Frontal cortex (tissue), 4 donors: ENCODE measurements around the gene SSX7. TPM values are rescaled to one million over a fixed set of nuclear protein-coding genes. Genes with fewer than 3 reads are reported as not detected.
"Not testable (repeated sequence)": the region's sequence is repeated elsewhere in the genome, so short reads cannot be mapped to it uniquely, and the experiment has no call there.

Source experiments
- DNase-seq, 2 donors: peaks; one replicate each; pipeline ENCODE4 v3.0.0; 2012; ENCODE audit warnings: low spot score in 2 of 2
- FAIRE-seq: peaks from 2 replicates; lab custom pipeline; 2012; peaks lifted over from hg19 to GRCh38; lab: Jason Lieb, UNC
- small RNA-seq: library from RNA; depleted of rRNA; stranded (forward); fragments of <200 nt; gene quantifications from one replicate; pipeline ENCODE3, GENCODE V24; 2014
- total RNA-seq: library from RNA; depleted of rRNA; stranded (reverse); fragments of >200 nt; gene quantifications from one replicate; pipeline ENCODE4 v1.2.3, GENCODE V29; 2014
- donor health status: control.
- donor health status: control.
- donor health status: control.

The SSX7 gene, protein sequence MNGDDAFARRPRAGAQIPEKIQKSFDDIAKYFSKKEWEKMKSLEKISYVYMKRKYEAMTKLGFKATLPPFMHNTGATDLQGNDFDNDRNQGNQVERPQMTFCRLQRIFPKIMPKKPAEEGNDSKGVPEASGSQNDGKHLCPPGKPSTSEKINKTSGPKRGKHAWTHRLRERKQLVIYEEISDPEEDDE
- total RNA-seq, result not detected

DNA sequence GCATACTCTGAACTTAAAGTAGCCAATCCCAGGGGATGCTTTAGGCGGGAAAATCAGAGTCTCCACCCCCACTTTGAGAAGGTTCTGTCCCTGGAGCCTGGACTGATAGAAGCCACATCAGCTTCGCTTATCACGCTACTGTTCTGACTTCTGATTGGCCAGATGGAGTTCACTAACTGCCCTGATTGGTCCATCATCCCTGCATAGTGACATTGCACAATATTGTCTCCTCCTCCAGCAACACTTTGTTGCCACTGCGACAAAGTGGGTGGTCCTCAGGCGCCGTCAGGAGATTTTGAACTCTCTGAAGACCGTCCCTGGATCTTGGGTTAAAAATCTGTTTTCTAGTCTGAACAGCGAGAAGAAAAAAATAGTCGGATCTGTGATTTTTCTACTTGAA lies at the start of gene SSX7:
SSX7 (minus strand) TSS at position 101 of the 400 bp plus-strand sequence. CDS start 1,428 bp downstream, outside the sequence.
- not testable (repeated sequence) for FAIRE-seq, DNase-seq

DNA sequence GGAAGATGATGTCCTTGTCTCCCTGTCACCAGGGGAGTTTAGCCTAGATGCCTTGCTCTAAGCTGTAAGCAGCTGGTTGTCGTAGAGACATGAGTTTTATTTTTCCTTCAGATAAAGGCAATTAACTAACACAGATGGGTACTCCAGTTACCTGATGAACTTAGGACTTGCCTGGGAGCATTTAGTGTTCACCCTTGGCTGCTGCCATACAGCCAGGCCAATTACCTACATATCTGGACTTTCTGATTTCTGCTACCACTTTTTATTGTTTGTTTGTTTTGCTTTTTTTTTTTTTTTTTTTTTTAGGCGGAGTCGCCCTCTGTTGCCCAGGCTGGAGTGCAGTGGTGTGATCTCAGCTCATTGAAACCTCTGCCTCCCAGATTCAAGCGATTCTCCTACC lies 37.3 kb upstream of the SSX7 start:
- DNase-seq, FAIRE-seq: not testable (repeated sequence)

- DNase-seq, FAIRE-seq: not testable (repeated sequence)
Measured at GRCh38 chrX:52662218-52662617, 7.5 kb upstream of the SSX7 start.

- FAIRE-seq, DNase-seq: not testable (repeated sequence)
Measured at GRCh38 chrX:52655475-52655874, 775 bp upstream of the SSX7 start.

DNA sequence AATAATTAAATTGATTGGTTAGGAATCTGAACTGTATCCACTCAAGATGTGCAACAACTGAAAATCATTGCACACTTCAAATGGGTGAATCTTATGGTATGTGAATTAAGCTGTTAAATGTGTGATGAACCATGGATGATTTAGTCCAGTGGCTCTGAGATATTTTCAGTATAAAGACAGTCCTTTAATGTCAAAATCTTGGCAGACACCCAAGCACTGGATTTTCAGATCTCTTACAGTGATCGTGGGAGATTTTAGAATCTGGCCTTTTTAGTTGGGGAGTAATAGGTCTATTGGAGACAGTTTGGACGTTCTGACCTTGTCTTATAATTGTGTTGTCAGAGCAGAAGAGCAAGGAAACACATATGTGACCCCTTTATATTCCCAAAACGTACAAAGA lies 4.0 kb downstream of the SSX7 start:
- not testable (repeated sequence) for DNase-seq, FAIRE-seq

GRCh38 chrX:52648956-52649355 lies 5.7 kb downstream of the SSX7 start:
- FAIRE-seq, DNase-seq: not testable (repeated sequence)

DNA sequence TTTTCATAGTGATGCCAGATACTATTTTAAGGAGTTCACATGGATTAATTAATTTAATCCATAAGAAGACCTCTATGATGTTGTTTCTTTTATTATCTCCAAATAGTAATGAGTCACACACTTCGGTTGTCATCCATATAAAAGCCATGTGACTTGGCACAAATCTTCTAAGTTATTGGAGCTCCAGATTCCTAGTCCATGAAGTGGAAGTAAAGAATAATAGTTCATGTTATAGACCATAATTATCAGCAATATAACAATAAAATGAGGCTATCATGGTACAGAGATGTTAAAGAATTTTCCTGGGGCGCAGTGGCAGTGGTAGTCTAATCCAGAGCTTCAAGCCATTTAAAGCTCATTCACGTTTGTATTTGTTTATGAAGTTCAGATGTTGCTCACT lies 26.2 kb downstream of the SSX7 start:
- not testable (repeated sequence) for FAIRE-seq

GRCh38 chrX:52620661-52621060 lies 34.0 kb downstream of the SSX7 start:
- not testable (repeated sequence) for DNase-seq, FAIRE-seq

More for the DNA sequence above, 26.2 kb downstream of the SSX7 start:
- DNase-seq, result not testable (repeated sequence)

GRCh38 chrX:52608961-52609360 lies 45.7 kb downstream of the SSX7 start:
- no peak for FAIRE-seq
- no peak for DNase-seq

DNA sequence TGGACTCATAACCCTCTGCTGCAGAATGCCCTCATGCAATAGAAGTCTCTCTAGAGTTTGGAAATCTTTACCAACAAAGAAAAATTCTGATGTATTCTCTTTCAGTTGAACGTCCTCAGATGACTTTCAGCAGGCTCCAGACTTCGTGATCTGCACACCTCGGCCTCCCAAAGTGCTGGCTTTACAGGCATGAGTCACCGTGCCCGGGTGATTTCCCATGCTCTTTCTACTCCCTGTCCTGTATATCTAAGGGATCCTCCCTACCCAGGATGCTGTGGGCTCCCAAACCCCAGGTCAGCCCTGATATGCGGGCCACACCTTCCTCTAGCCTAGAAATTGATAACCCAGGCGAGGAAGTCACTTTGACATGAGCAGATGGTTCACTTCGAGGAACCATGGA lies 51.5 kb downstream of the SSX7 start:
- not testable (repeated sequence) for FAIRE-seq, DNase-seq

DNA sequence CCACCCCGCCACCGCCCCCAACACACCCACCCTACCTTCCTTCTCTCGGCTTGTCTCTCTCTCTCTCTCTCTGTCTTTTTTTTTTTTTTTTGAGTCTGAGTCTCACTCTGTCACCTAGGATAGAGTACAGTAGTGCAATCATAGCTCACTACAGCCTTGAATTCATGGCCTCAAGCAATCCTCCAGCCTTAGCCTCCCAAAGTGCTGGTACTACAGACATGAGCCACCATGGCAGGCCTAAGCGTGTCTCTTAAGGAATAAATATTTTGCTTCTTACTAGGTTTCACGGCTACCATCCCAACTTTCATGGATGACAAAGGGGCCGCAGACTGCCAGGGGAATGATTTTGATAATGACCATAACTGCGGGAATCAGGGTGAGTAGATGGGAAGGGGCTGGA lies 55.8 kb downstream of the SSX7 start:
- DNase-seq (no peak), FAIRE-seq (no peak)

- FAIRE-seq (no peak), DNase-seq (no peak)
Measured at GRCh38 chrX:52594658-52595057, 60.0 kb downstream of the SSX7 start.

Small RNAs within 50 kb of the gene (small RNA-seq; reads per million reads assigned to genes)
- not detected for gene AL450023.3
- gene RNA5SP504, result not detected

Other genes starting within 250 kb of the SSX7 start
- not detected for gene XAGE1A, start 159.1 kb downstream of the SSX7 start, total RNA-seq
- gene XAGE1B, start 137.8 kb downstream of the SSX7 start, total RNA-seq, result not detected
- not detected for gene SSX2, start 52.3 kb upstream of the SSX7 start, total RNA-seq
- not detected for gene SSX2B, start 96.4 kb upstream of the SSX7 start, total RNA-seq
- not detected for gene SPANXN5, start 142.5 kb upstream of the SSX7 start, total RNA-seq
- not detected for gene XAGE5, start 156.4 kb upstream of the SSX7 start, total RNA-seq
- not detected for gene XAGE3, start 213.2 kb upstream of the SSX7 start, total RNA-seq
- 22.0 TPM for gene FAM156B, start 242.4 kb upstream of the SSX7 start, total RNA-seq